H1 (cell line): ENCODE data around the gene MINDY3. TPM values are rescaled to one million over a fixed set of nuclear protein-coding genes. Genes with fewer than 3 reads are reported as not detected.

ENCODE experiments used
- CTCF ChIA-PET: fragments of 300-600 bp; sonication (Branson Sonifier 250); formaldehyde crosslinking; loops from one replicate; lab custom pipeline; 2021; ENCODE audit not compliant: partially characterized antibody; lab: Charles Lee
- POLR2A ChIA-PET: fragments of 300-600 bp; sonication (Branson Sonifier 250); formaldehyde crosslinking; loops from one replicate; lab custom pipeline; 2021; ENCODE audit warnings: inconsistent platforms; ENCODE audit not compliant: partially characterized antibody; lab: Charles Lee
- DNase-seq, 2 experiments: peaks; one replicate each; pipeline versions ENCODE4 v3.0.0 to v3.0.0-alpha.2; 2010 to 2022; ENCODE audit warnings: low spot score in 2 of 2, low read depth in 1 of 2, mixed read lengths in 1 of 2
- FAIRE-seq: peaks from 2 replicates; lab custom pipeline; 2011; peaks lifted over from hg19 to GRCh38; lab: Jason Lieb, UNC
- H2AFZ ChIP-seq: 2 replicates; pipeline ENCODE4 v1.8.1; 2012; ENCODE audit warnings: low read length, inconsistent platforms
- H2AK5ac ChIP-seq: 2 replicates; pipeline ENCODE4 v1.6.1; 2013; ENCODE audit warnings: low read depth, low read length
- H2BK120ac ChIP-seq: replicated peaks from 2 replicates; pipeline ENCODE3; 2013; ENCODE audit warnings: low read depth, low read length, inconsistent platforms
- H2BK12ac ChIP-seq: 2 replicates; pipeline ENCODE4 v1.6.1; 2013; ENCODE audit warnings: low read depth, low read length
- H2BK15ac ChIP-seq: 2 replicates; pipeline ENCODE4 v1.6.1; 2013; ENCODE audit warnings: low read length
- H2BK20ac ChIP-seq: 2 replicates; pipeline ENCODE4 v1.6.1; 2013; ENCODE audit warnings: low read length
- H2BK5ac ChIP-seq: 2 replicates; pipeline ENCODE4 v1.6.1; 2013; ENCODE audit warnings: low read depth, low read length
- H3K14ac ChIP-seq: 2 replicates; pipeline ENCODE4 v1.6.1; 2013; ENCODE audit warnings: inconsistent platforms; ENCODE audit not compliant: insufficient read length
- H3K18ac ChIP-seq: 2 replicates; pipeline ENCODE4 v1.6.1; 2013; ENCODE audit warnings: low read length; ENCODE audit errors: extremely low read depth
- H3K23ac ChIP-seq: 2 replicates; pipeline ENCODE4 v1.6.1; 2013; ENCODE audit warnings: inconsistent platforms; ENCODE audit not compliant: insufficient read length
- H3K23me2 ChIP-seq: 2 replicates; pipeline ENCODE4 v1.6.1; 2013; ENCODE audit warnings: low read depth, low read length
- H3K27ac ChIP-seq: 2 replicates; pipeline ENCODE4 v1.6.1; 2011; ENCODE audit warnings: low read depth, low read length, inconsistent platforms
- H3K27me3 ChIP-seq, 4 experiments: replicated peaks in 1 of 4; 1 replicate in 1 of 4; 2 replicates in 3 of 4; pipeline versions ENCODE4 v1.6.1 to v1.8.1; 2011 to 2013; ENCODE audit warnings: low read length in 3 of 4, mild to moderate bottlenecking in 3 of 4, inconsistent platforms in 2 of 4, mixed read lengths in 2 of 4, moderate library complexity in 1 of 4; ENCODE audit not compliant: control insufficient read depth in 3 of 4, insufficient read depth in 3 of 4; ENCODE audit errors: extremely low read depth in 1 of 4
- H3K36me3 ChIP-seq, 4 experiments: 2 replicates each; pipeline versions ENCODE4 v1.6.1 to v1.8.1; 2011 to 2013; ENCODE audit warnings: mild to moderate bottlenecking in 4 of 4, low read length in 3 of 4, moderate library complexity in 2 of 4, control low read depth in 1 of 4, inconsistent platforms in 1 of 4; ENCODE audit not compliant: insufficient read depth in 4 of 4, control insufficient read depth in 2 of 4
- H3K4ac ChIP-seq: replicated peaks from 2 replicates; pipeline ENCODE3; 2013; ENCODE audit warnings: low read length, low read depth, mixed read lengths, inconsistent platforms; ENCODE audit not compliant: insufficient read length
- H3K4me1 ChIP-seq, 4 experiments: replicated peaks in 1 of 4; 1 replicate in 1 of 4; 2 replicates in 3 of 4; pipeline versions ENCODE4 v1.6.1 to v1.8.1; 2011 to 2013; ENCODE audit warnings: low read length in 3 of 4, inconsistent platforms in 2 of 4, mixed read lengths in 1 of 4; ENCODE audit not compliant: insufficient read depth in 4 of 4, control insufficient read depth in 3 of 4
- H3K4me2 ChIP-seq, 2 experiments: 2 replicates each; pipeline versions ENCODE4 v1.6.1 to v1.8.1; 2011 to 2013; ENCODE audit warnings: low read depth in 2 of 2, low read length in 2 of 2, control low read depth in 1 of 2, inconsistent platforms in 1 of 2, mild to moderate bottlenecking in 1 of 2; ENCODE audit not compliant: insufficient read depth in 1 of 2
- H3K4me3 ChIP-seq, 4 experiments: fragments of 200-600, 300-600 bp in 1 of 4; sonication (generic), shearing (Covaris generic), sonication (Bioruptor Twin) in 1 of 4; 2 replicates each; pipeline versions ENCODE4 v1.5.1 to v1.8.1; 2011 to 2016; ENCODE audit warnings: low read length in 4 of 4, low read depth in 3 of 4, control low read depth in 2 of 4, inconsistent platforms in 2 of 4, mild to moderate bottlenecking in 2 of 4, mixed read lengths in 1 of 4, moderate library complexity in 1 of 4; ENCODE audit not compliant: insufficient read depth in 2 of 4; ENCODE audit errors: extremely low read depth in 1 of 4
- H3K56ac ChIP-seq: replicated peaks from 2 replicates; pipeline ENCODE3; 2013; ENCODE audit warnings: low read depth, mild to moderate bottlenecking, mixed read lengths, low read length, inconsistent platforms; ENCODE audit not compliant: insufficient read length
- H3K79me1 ChIP-seq: 2 replicates; pipeline ENCODE4 v1.6.1; 2013; ENCODE audit warnings: low read depth, low read length, control low read depth
- H3K79me2 ChIP-seq, 2 experiments: 2 replicates each; pipeline versions ENCODE4 v1.6.1 to v1.8.1; 2012 to 2013; ENCODE audit warnings: low read length in 2 of 2, mild to moderate bottlenecking in 2 of 2, inconsistent platforms in 1 of 2; ENCODE audit not compliant: insufficient read depth in 2 of 2, control insufficient read depth in 1 of 2
- H3K9ac ChIP-seq, 4 experiments: replicated peaks in 1 of 4; 1 replicate in 1 of 4; 2 replicates in 3 of 4; pipeline versions ENCODE4 v1.6.1 to v1.8.1; 2011 to 2013; ENCODE audit warnings: low read depth in 3 of 4, low read length in 3 of 4, control low read depth in 2 of 4, mild to moderate bottlenecking in 2 of 4, moderate library complexity in 2 of 4, inconsistent platforms in 1 of 4; ENCODE audit errors: extremely low read depth in 1 of 4
- H3K9me3 ChIP-seq, 2 experiments: 2 replicates each; pipeline versions ENCODE4 v1.6.1 to v1.8.1; 2012 to 2013; ENCODE audit warnings: mild to moderate bottlenecking in 2 of 2, moderate library complexity in 2 of 2, control low read depth in 1 of 2, inconsistent platforms in 1 of 2, low read depth in 1 of 2, low read length in 1 of 2, mixed read lengths in 1 of 2; ENCODE audit not compliant: insufficient read depth in 2 of 2
- H4K20me1 ChIP-seq, 2 experiments: replicated peaks in 1 of 2; 2 replicates each; pipeline versions ENCODE3 to v1.8.1; 2011 to 2013; ENCODE audit warnings: inconsistent platforms in 2 of 2, low read length in 2 of 2, mild to moderate bottlenecking in 1 of 2; ENCODE audit not compliant: insufficient read depth in 2 of 2, control insufficient read depth in 1 of 2
- H4K5ac ChIP-seq: 2 replicates; pipeline ENCODE4 v1.6.1; 2013; ENCODE audit warnings: low read length, low read depth, mixed read lengths, inconsistent platforms; ENCODE audit not compliant: insufficient read length
- H4K8ac ChIP-seq: 2 replicates; pipeline ENCODE4 v1.8.0; 2013; ENCODE audit warnings: mild to moderate bottlenecking, moderate library complexity, low read length, inconsistent platforms; ENCODE audit not compliant: insufficient read depth; ENCODE audit errors: extremely low read depth
- H4K91ac ChIP-seq: replicated peaks from 2 replicates; pipeline ENCODE3; 2013; ENCODE audit warnings: low read length, mixed read lengths, inconsistent platforms; ENCODE audit not compliant: insufficient read length
- ASH2L ChIP-seq: fragments of 200-600, 300-600 bp; sonication (generic); IDR thresholded peaks from one replicate; pipeline ENCODE4 v1.7.1; 2017; ENCODE audit warnings: low read length
- BACH1 ChIP-seq: IDR thresholded peaks from 2 replicates; pipeline ENCODE4 v1.6.1; 2012; ENCODE audit warnings: low read length, improper control_type of control experiment
- BCL11A ChIP-seq, 2 experiments: IDR thresholded peaks; one replicate each; pipeline ENCODE4 v1.6.1; 2011; ENCODE audit warnings: low read depth in 2 of 2, low read length in 2 of 2, mild to moderate bottlenecking in 2 of 2
- CEBPB ChIP-seq: IDR thresholded peaks from 2 replicates; pipeline ENCODE4 v1.6.1; 2012; ENCODE audit warnings: low read depth, low read length
- EP300 ChIP-seq, 2 experiments: IDR thresholded peaks; 1 replicate in 1 of 2; 2 replicates in 1 of 2; pipeline ENCODE4 v1.6.1; 2011 to 2012; ENCODE audit warnings: low read depth in 2 of 2, low read length in 2 of 2, mild to moderate bottlenecking in 2 of 2, borderline replicate concordance in 1 of 2, inconsistent platforms in 1 of 2, moderate library complexity in 1 of 2
- POLR2AphosphoS5 ChIP-seq: IDR thresholded peaks from 2 replicates; pipeline ENCODE4 v1.6.1; 2011; ENCODE audit warnings: low read depth, low read length
- SIN3A ChIP-seq, 2 experiments: IDR thresholded peaks in 1 of 2; conservative IDR thresholded peaks in 1 of 2; 2 replicates each; pipeline ENCODE4 v1.6.1; 2011 to 2012; ENCODE audit warnings: low read length in 2 of 2, improper control_type of control experiment in 1 of 2, low read depth in 1 of 2, mild to moderate bottlenecking in 1 of 2
- SUZ12 ChIP-seq: fragments of 200-600 bp; sonication (generic); IDR thresholded peaks from 2 replicates; pipeline ENCODE4 v1.6.1; 2012; ENCODE audit warnings: mild to moderate bottlenecking, inconsistent platforms, low read length, moderate library complexity, mixed read lengths
- WGBS, 2 experiments: shearing (Covaris generic) in 1 of 2; methylation state at CpG; one replicate each; pipeline versions ENCODE4 v1.1.6 to v1.1.7; 2013 to 2015; ENCODE audit warnings: low lambda C conversion rate in 2 of 2, mixed read lengths in 2 of 2, inconsistent platforms in 1 of 2, low coverage in 1 of 2, missing lambda C conversion rate in 1 of 2; ENCODE audit not compliant: insufficient replicate concordance in 2 of 2, insufficient coverage in 1 of 2, insufficient read length in 1 of 2; ENCODE audit errors: extremely low coverage in 1 of 2, missing lambda C conversion rate in 1 of 2; 5-methylcytosine and 5-hydroxymethylcytosine counted together
- polyA plus RNA-seq, 7 experiments: library from polyadenylated mRNA; depleted of rRNA in 3 of 7; stranded (reverse) in 5 of 7; unstranded in 2 of 7; fragments of >200 nt in 5 of 7; fragments of 200-250 nt in 2 of 7; gene quantifications; 1 replicate in 5 of 7; 2 replicates in 1 of 7; 4 replicates in 1 of 7; pipeline versions ENCODE4 v1.2.1 to v1.2.3, GENCODE V29; 2011 to 2013; ENCODE audit warnings: missing spikeins in 2 of 7, mixed read lengths in 2 of 7
- total RNA-seq: library from RNA; stranded (reverse); fragmentation: NEBNext Ultra II Directional; extraction: Animal tissue kit (Norgen Biotek cat#: 25700); gene quantifications from 2 replicates; pipeline ENCODE4 v1.2.1, GENCODE V29; 2021

MINDY3 gene
- total and polyA plus RNA-seq, 2 of the 8 experiments (the other 6 are each of a cell fraction or from before 2014, with no cell fraction given), result 4.6 to 13.6 TPM

GRCh38 chr10:15764892-15765454, 95.3 kb downstream of the MINDY3 start:
- Histone ChIP-seq H3K4ac (no peak overlapping the region), H3K23me2 (no peaks in the 10 kb centered on the region), H3K18ac (no peak overlapping the region), H2BK5ac (no peak overlapping the region), H3K23ac (no peak overlapping the region), H4K8ac (no peak overlapping the region), H3K9me3 (0 out of 4 replicates have a peak, but pooled peaks cover 0 to 3% of the 10 kb centered on the region in 2 experiments), H4K91ac (no peak overlapping the region), H3K4me3 (no peak overlapping the region), H3K79me2 (no peaks in the 10 kb centered on the region), H3K27me3 (no peaks in the 10 kb centered on the region), H3K9ac (no peak overlapping the region), H2AFZ (no peak overlapping the region), H2BK12ac (no peak overlapping the region), H3K4me2 (no peak overlapping the region), H2AK5ac (no peak overlapping the region), H3K27ac (no peak overlapping the region), H2BK20ac (no peak overlapping the region), H4K20me1 (no peaks in the 10 kb centered on the region), H3K4me1 (no peaks in the 10 kb centered on the region), H3K36me3 (no peaks in the 10 kb centered on the region), H4K5ac (no peak overlapping the region), H3K79me1 (no peaks in the 10 kb centered on the region), H3K56ac (no peak overlapping the region), H2BK120ac (no peak overlapping the region), H2BK15ac (no peak overlapping the region), H3K14ac (no peak overlapping the region)
- CTCF ChIA-PET, result interaction anchor here (1.8 kb wide), 1 partner anchor 20 kb away, joined by 4 read pairs; no protein-coding TSS in a partner anchor
- FAIRE-seq, result no peak
- no peak for DNase-seq
- 93% methylated on average over 2 of the region's 2 CpGs; no CpG with 5 or more reads in 1 of the 2 experiments for WGBS, 2 experiments
- POLR2A ChIA-PET, result no interaction called here
- TF ChIP-seq SUZ12 (no peak), BACH1 (no peak), POLR2AphosphoS5 (no peak), ASH2L (no peak), EP300 (IDR thresholded peaks at IDR 0.05; ENCODE audit: borderline replicate concordance in 1 of 2, low read depth in 2 of 2, low read length in 2 of 2) (no peak), CEBPB (no peak), BCL11A (IDR thresholded peaks at IDR 0.05; ENCODE audit: low read depth in 2 of 2, low read length in 2 of 2) (no peak), SIN3A (conservative IDR thresholded peaks at IDR 0.05 in 1 of 2, IDR thresholded peaks at IDR 0.05 in 1 of 2; ENCODE audit: low read depth in 1 of 2, low read length in 2 of 2) (no peak)
